Measurements from ENCODE around the gene PDCD4. TPM values are rescaled to one million over a fixed set of nuclear protein-coding genes. Genes with fewer than 3 reads are reported as not detected.

PDCD4 gene
- total RNA-seq, 4 donors from 2014 or later, result 6.4 to 15.6 (median 9.8) TPM

- no peak for DNase-seq
- TF ChIP-seq POLR2A (IDR thresholded peaks at IDR 0.05), result no peak
- TF ChIP-seq, protein P1, sequence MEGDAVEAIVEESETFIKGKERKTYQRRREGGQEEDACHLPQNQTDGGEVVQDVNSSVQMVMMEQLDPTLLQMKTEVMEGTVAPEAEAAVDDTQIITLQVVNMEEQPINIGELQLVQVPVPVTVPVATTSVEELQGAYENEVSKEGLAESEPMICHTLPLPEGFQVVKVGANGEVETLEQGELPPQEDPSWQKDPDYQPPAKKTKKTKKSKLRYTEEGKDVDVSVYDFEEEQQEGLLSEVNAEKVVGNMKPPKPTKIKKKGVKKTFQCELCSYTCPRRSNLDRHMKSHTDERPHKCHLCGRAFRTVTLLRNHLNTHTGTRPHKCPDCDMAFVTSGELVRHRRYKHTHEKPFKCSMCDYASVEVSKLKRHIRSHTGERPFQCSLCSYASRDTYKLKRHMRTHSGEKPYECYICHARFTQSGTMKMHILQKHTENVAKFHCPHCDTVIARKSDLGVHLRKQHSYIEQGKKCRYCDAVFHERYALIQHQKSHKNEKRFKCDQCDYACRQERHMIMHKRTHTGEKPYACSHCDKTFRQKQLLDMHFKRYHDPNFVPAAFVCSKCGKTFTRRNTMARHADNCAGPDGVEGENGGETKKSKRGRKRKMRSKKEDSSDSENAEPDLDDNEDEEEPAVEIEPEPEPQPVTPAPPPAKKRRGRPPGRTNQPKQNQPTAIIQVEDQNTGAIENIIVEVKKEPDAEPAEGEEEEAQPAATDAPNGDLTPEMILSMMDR (IDR thresholded peaks at IDR 0.05 in 4 of 5, conservative IDR thresholded peaks at IDR 0.05 in 1 of 5), result no peak
- Histone ChIP-seq H3K36me3 (peaks cover 0 to 11% of the 10 kb centered on the region in 2 donors), H3K4me3 (no peak overlapping the region), H3K27ac (no peak overlapping the region), H3K9me3 (no peaks in the 10 kb centered on the region), H3K27me3 (no peaks in the 10 kb centered on the region), H3K4me1 (peaks cover 0 to 7% of the 10 kb centered on the region in 2 donors)
- ATAC-seq, result no peak
- in situ Hi-C loops (cut with MboI; ENCODE audit: low sequenced_read_pairs in 4 of 4), result loop anchor here (5.0 to 25.0 kb wide), 5 partner anchors 73 to 568 kb away; partner anchors contain the start of gene SMNDC1 (in 1 of the 4)
- intact Hi-C loops (cut with DNase I; ENCODE audit: low total_unique reads), result no loop called here
Measured at GRCh38 chr10:110880012-110880411, 8.3 kb downstream of the PDCD4 start.

DNA sequence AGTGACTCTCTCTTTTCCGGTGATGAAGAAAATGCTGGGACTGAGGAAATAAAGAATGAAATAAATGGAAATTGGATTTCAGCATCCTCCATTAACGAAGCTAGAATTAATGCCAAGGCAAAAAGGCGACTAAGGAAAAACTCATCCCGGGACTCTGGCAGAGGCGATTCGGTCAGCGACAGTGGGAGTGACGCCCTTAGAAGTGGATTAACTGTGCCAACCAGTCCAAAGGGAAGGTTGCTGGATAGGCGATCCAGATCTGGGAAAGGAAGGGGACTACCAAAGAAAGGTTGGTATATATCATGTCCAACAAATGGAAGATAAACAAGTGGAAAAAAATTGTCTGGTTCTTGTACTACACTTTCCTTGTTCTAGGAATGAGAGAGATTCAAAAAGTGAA is 9.5 kb downstream of the PDCD4 start:
- Histone ChIP-seq H3K4me3 (no peak overlapping the region), H3K4me1 (peaks cover 0 to 7% of the 10 kb centered on the region in 2 donors), H3K9me3 (no peaks in the 10 kb centered on the region), H3K27ac (no peak overlapping the region), H3K36me3 (peaks cover 0 to 23% of the 10 kb centered on the region in 2 donors), H3K27me3 (no peaks in the 10 kb centered on the region)
- in situ Hi-C loops (cut with MboI; ENCODE audit: low sequenced_read_pairs in 4 of 4), result loop anchor here (5.0 to 25.0 kb wide), 5 partner anchors 74 to 569 kb away; partner anchors contain the start of gene SMNDC1 (in 1 of the 4)
- intact Hi-C loops (cut with DNase I; ENCODE audit: low total_unique reads), result no loop called here
- no peak for ATAC-seq
- TF ChIP-seq POLR2A (IDR thresholded peaks at IDR 0.05), result no peak
- TF ChIP-seq, protein P1 (IDR thresholded peaks at IDR 0.05 in 4 of 5, conservative IDR thresholded peaks at IDR 0.05 in 1 of 5), result no peak
- no peak for DNase-seq

DNA sequence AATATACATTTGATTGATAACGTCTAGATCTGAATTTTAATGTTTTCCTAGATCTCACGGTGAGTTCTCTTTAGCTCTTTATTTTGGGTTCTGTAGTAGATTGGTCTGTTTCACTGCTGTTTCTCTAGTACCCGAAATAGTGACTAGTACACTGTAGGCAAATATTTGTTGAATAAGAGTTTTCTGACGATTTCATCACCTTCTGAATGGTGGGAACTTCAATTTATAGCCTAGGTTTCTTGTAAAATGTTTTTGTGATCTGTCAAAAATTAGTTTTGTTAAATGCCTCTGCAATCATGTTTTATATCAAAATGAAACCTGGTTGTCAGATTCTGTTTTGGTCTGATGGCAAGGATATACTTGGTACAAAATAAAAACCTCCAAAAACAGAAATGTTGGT is 10.2 kb downstream of the PDCD4 start:
- ATAC-seq (no peak), DNase-seq (no peak)
- in situ Hi-C loops (cut with MboI; ENCODE audit: low sequenced_read_pairs in 4 of 4) (loop anchor here (5.0 to 25.0 kb wide), 5 partner anchors 75 to 570 kb away; partner anchors contain the start of gene SMNDC1 (in 1 of the 4)), intact Hi-C loops (cut with DNase I; ENCODE audit: low total_unique reads) (no loop called here)
- H3K9me3 ChIP-seq, result no peaks in the 10 kb centered on the region
- H3K4me3 ChIP-seq, result no peak overlapping the region
- peaks cover 0 to 24% of the 10 kb centered on the region in 2 donors for H3K36me3 ChIP-seq
- peaks cover 0 to 7% of the 10 kb centered on the region in 2 donors for H3K4me1 ChIP-seq
- H3K27ac ChIP-seq, result no peak overlapping the region
- TF ChIP-seq POLR2A (IDR thresholded peaks at IDR 0.05), result no peak
- TF ChIP-seq, protein P1 (IDR thresholded peaks at IDR 0.05 in 4 of 5, conservative IDR thresholded peaks at IDR 0.05 in 1 of 5), result no peak
- H3K27me3 ChIP-seq, result no peaks in the 10 kb centered on the region

GRCh38 chr10:110883924-110884323 is 12.2 kb downstream of the PDCD4 start:
- ATAC-seq (no peak), DNase-seq (no peak)
- intact Hi-C loops (cut with DNase I; ENCODE audit: low total_unique reads), result no loop called here
- Histone ChIP-seq H3K4me3 (no peak overlapping the region), H3K36me3 (peaks cover 0 to 36% of the 10 kb centered on the region in 2 donors), H3K4me1 (peaks cover 0 to 7% of the 10 kb centered on the region in 2 donors), H3K27me3 (no peaks in the 10 kb centered on the region), H3K27ac (no peak overlapping the region), H3K9me3 (no peaks in the 10 kb centered on the region)
- in situ Hi-C loops (cut with MboI; ENCODE audit: low sequenced_read_pairs in 4 of 4), result loop anchor here (5.0 to 25.0 kb wide), 5 partner anchors 77 to 572 kb away; partner anchors contain the start of gene SMNDC1 (in 1 of the 4)
- TF ChIP-seq, protein P1 (IDR thresholded peaks at IDR 0.05 in 4 of 5, conservative IDR thresholded peaks at IDR 0.05 in 1 of 5), result no peak
- no peak for TF ChIP-seq POLR2A (IDR thresholded peaks at IDR 0.05)

Measured in gastrocnemius medialis (tissue), 4 donors.